Activated naive CD8-positive, alpha-beta T cell treated with anti-CD3 and anti-CD28 coated beads, Interleukin-2, amount 50 U/mL, for 16 hours (primary cell): Measurements from ENCODE around the gene ATXN2L.
"Not testable (repeated sequence)": the region's sequence is repeated elsewhere in the genome, so short reads cannot be mapped to it uniquely, and the experiment has no call there.

Experiments used
- DNase-seq: peaks from one replicate; pipeline ENCODE4 v3.0.0-alpha.2; 2020; ENCODE audit warnings: low read depth, low spot score

Gene ATXN2L

GRCh38 chr16:28867241-28867640 lies 44.4 kb downstream of the ATXN2L start:
- DNase-seq: no peak

GRCh38 chr16:28867646-28868045 lies 44.8 kb downstream of the ATXN2L start:
- not testable (repeated sequence) for DNase-seq

- no peak for DNase-seq
Observed at GRCh38 chr16:28869201-28869600, 46.4 kb downstream of the ATXN2L start.

- no peak for DNase-seq
Observed at GRCh38 chr16:28872952-28873351, 50.2 kb downstream of the ATXN2L start.

GRCh38 chr16:28873543-28874201 lies 50.9 kb downstream of the ATXN2L start:
- DNase-seq: peak; percentile 38

- DNase-seq: no peak
Observed at GRCh38 chr16:28874406-28874805, 51.6 kb downstream of the ATXN2L start.

GRCh38 chr16:28875134-28876018 lies 52.6 kb downstream of the ATXN2L start:
- DNase-seq: no peak

- no peak for DNase-seq
Observed at GRCh38 chr16:28876019-28876659, 53.3 kb downstream of the ATXN2L start.

GRCh38 chr16:28876973-28877654 lies 54.3 kb downstream of the ATXN2L start:
- no peak for DNase-seq

- no peak for DNase-seq
Observed at GRCh38 chr16:28877655-28878000, 54.8 kb downstream of the ATXN2L start.

- DNase-seq: no peak
Observed at GRCh38 chr16:28878083-28878926, 55.5 kb downstream of the ATXN2L start, which contains the start of gene ATP2A1. ATP2A1 (plus strand) TSS chr16:28878488; CDS start chr16:28878672, 184 bp downstream.

GRCh38 chr16:28879261-28879840 lies 56.6 kb downstream of the ATXN2L start:
- DNase-seq: no peak

GRCh38 chr16:28879841-28880588 lies 57.2 kb downstream of the ATXN2L start:
- DNase-seq: peak; percentile 83

- no peak for DNase-seq
Observed at GRCh38 chr16:28880589-28880915, 57.8 kb downstream of the ATXN2L start.

GRCh38 chr16:28880955-28881354 lies 58.2 kb downstream of the ATXN2L start:
- no peak for DNase-seq

GRCh38 chr16:28881565-28881964 lies 58.8 kb downstream of the ATXN2L start:
- not testable (repeated sequence) for DNase-seq

GRCh38 chr16:28882551-28883160 lies 59.9 kb downstream of the ATXN2L start:
- no peak for DNase-seq

GRCh38 chr16:28883221-28883996 lies 60.6 kb downstream of the ATXN2L start:
- DNase-seq: no peak

- no peak for DNase-seq
Observed at GRCh38 chr16:28884045-28884444, 61.2 kb downstream of the ATXN2L start.
